Fibroblast of mammary gland (primary cell): ENCODE measurements around the gene RETREG3.
A peak's percentile ranks its signal among the peaks of the same experiment; 100 is the strongest.

Experiments used
- DNase-seq: peaks from one replicate; pipeline ENCODE4 v3.0.0-alpha.2; 2010; ENCODE audit warnings: low read depth
- H3K4me3 ChIP-seq: 2 replicates; pipeline ENCODE4 v1.5.1; 2011; ENCODE audit warnings: low read depth, mild to moderate bottlenecking, low read length, moderate library complexity; ENCODE audit not compliant: control insufficient read depth
- TF ChIP-seq, protein P1 (sequence below): conservative IDR thresholded peaks from 2 replicates; pipeline ENCODE4 v1.5.1; 2011; ENCODE audit warnings: low read depth, low read length, inconsistent platforms; ENCODE audit not compliant: control insufficient read depth, insufficient read depth

RETREG3 gene

DNA sequence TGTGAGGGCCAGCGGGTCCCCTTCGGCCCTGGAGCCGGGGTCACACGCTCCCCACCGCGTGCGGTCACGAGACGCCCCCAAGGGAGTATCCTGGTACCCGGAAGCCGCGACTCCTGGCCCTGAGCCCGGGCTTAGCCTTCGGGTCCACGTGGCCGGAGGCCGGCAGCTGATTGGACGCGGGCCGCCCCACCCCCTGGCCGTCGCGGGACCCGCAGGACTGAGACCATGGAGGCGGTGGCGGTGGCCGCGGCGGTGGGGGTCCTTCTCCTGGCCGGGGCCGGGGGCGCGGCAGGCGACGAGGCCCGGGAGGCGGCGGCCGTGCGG lies 73.2 kb downstream of the RETREG3 start, which contains the start of gene NAGLU:
Gene NAGLU, plus strand, starts transcription at position 194 of the 324 bp plus-strand sequence. Its CDS starts 32 bp downstream, at position 226.
- peak within 1 kb of the TSS; percentile 67 for H3K4me3 ChIP-seq
- TF ChIP-seq, protein P1, sequence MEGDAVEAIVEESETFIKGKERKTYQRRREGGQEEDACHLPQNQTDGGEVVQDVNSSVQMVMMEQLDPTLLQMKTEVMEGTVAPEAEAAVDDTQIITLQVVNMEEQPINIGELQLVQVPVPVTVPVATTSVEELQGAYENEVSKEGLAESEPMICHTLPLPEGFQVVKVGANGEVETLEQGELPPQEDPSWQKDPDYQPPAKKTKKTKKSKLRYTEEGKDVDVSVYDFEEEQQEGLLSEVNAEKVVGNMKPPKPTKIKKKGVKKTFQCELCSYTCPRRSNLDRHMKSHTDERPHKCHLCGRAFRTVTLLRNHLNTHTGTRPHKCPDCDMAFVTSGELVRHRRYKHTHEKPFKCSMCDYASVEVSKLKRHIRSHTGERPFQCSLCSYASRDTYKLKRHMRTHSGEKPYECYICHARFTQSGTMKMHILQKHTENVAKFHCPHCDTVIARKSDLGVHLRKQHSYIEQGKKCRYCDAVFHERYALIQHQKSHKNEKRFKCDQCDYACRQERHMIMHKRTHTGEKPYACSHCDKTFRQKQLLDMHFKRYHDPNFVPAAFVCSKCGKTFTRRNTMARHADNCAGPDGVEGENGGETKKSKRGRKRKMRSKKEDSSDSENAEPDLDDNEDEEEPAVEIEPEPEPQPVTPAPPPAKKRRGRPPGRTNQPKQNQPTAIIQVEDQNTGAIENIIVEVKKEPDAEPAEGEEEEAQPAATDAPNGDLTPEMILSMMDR: no peak
- peak; percentile 82 for DNase-seq

DNA sequence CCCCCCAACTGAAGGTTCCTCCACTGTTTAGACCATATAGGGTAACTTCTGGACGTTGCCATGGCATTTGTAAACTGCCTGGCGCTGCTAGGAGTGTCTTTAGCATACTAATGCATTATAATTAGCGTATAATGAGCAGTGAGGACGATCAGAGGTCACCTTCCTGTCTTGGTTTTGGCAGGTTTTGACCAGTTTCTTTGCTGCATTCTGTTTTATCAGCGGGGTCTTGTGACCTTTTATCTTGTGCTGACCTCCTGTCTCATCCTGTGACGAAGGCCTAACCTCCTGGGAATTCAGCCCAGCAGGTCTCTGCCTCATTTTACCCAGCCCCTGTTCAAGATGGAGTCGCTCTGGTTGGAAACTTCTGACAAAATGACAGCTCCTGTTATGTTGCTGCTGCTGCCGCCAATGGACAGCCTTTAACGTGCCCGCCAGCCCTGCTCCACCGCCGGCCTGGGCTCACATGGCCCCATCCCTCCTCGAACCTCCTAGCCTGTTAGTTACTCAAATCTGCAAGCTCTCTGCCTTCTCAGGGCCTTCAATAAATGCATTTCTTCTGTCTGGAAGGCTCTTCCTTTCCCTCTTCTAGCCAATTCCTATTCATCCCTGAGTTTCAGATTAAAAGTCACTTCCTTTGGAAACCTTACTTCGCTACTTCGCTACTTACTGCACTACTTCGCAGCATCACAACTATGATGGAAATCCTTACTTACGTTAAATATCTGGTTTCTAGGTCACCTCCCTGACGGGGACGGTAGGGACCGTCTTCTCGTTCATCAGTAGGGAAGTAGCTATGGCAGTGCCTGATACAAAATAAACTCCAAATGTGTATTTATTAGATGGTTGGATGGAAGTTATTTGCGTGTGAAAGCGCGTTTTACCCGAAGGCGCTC lies 73.8 kb downstream of the RETREG3 start:
- peak overlapping the region; percentile 49 for H3K4me3 ChIP-seq
- no peak for DNase-seq
- TF ChIP-seq, protein P1: no peak

DNA sequence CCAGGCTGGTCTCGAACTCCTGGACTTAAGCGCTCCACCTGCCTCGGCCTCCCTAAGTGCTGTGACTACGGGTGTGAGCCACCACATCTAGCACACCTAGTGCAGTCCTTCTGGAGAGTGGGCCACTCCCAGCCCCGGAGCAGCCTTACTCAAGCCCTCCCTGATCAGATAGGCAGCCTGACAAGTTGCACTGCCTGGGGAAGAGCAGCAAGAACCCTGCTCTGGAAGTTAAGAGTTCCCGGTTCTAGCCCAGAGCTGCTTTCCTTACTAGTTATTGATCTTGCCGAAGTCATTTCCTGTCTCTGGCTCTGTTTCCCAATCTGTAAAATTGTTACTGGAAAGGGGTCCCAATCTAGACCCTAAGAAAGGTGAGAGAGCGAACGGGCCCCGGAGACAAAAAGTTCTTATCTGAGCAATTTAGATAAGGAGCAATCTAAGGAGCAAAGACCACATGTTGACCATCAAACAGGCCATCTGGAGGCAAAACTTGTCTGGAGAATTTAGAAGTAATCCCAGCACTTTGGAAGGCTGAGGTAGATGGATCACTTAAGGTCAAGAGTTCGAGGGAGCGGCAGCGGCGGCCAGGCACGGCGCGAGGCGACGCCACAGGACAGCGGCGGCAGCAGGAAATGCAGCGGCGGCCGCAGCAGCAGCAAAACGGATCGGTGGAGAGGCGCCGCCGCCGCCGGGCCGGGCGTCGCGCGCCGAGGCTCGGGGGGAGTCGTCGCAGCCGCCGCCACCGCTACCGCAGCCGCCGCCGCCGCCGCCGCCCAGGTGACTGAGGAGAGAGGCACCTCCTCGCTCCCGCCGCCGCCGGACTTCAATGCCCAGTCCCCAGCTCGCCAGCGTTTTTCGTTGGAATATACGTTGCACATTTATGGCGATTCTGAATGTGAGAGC lies 77.5 kb downstream of the RETREG3 start:
- TF ChIP-seq, protein P1: peak; percentile 25
- peak; percentile 42 for DNase-seq
- peak overlapping the region; percentile 50 for H3K4me3 ChIP-seq

DNA sequence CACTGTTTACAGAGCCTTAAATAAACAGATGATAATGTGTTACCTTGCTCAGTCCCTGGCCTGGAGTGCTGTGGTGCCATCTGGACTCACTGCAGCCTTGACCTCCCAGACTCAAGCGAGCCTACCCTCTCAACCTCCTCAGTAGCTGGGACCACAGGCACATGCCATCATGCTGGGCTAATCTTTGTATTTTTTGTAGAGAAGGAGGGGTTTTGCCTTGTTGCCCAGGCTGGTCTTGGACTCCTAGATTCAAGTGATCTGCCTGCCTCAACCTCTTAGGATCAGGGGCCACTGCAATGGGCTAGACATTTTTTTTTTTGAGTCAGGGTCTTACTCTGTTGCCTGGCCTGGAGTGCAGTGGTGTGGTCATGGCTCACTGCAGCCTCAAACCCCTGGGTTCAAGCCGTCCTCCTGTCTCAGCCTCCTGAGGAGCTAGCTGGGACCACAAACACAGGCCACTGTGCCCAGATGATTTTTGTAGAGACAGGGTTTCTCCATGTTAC lies 78.2 kb downstream of the RETREG3 start:
- H3K4me3 ChIP-seq: no peak overlapping the region
- no peak for DNase-seq
- TF ChIP-seq, protein P1: no peak
